Measurements from ENCODE around the gene DGUOK.
"Not testable (repeated sequence)": the region's sequence is repeated elsewhere in the genome, so short reads cannot be mapped to it uniquely, and the experiment has no call there.

DGUOK gene

GRCh38 chr2:73926493-73927327, at the start of gene DGUOK:
DGUOK (plus strand) TSS chr2:73926880; CDS start chr2:73926911, 31 bp downstream.
- peak within 1 kb of the TSS; percentile 95 for H3K27ac ChIP-seq
- no peaks in the 10 kb centered on the region for H3K9me3 ChIP-seq
- no peaks in the 10 kb centered on the region for H3K27me3 ChIP-seq
- H3K36me3 ChIP-seq, result peaks cover 4% of the 10 kb centered on the region
- H3K4me1 ChIP-seq (ENCODE audit: control insufficient read depth in 1 of 2, insufficient read depth in 1 of 2, low read depth in 1 of 2, low read length in 1 of 2), result peaks cover 67 to 75% of the 10 kb centered on the region in 2 experiments
- peak within 1 kb of the TSS; percentile 70 to 79 for H3K4me3 ChIP-seq (ENCODE audit: low read depth in 1 of 2, low read length in 1 of 2)
- TF ChIP-seq, protein P1, sequence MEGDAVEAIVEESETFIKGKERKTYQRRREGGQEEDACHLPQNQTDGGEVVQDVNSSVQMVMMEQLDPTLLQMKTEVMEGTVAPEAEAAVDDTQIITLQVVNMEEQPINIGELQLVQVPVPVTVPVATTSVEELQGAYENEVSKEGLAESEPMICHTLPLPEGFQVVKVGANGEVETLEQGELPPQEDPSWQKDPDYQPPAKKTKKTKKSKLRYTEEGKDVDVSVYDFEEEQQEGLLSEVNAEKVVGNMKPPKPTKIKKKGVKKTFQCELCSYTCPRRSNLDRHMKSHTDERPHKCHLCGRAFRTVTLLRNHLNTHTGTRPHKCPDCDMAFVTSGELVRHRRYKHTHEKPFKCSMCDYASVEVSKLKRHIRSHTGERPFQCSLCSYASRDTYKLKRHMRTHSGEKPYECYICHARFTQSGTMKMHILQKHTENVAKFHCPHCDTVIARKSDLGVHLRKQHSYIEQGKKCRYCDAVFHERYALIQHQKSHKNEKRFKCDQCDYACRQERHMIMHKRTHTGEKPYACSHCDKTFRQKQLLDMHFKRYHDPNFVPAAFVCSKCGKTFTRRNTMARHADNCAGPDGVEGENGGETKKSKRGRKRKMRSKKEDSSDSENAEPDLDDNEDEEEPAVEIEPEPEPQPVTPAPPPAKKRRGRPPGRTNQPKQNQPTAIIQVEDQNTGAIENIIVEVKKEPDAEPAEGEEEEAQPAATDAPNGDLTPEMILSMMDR (IDR thresholded peaks at IDR 0.05), result peak; percentile 36

DNA sequence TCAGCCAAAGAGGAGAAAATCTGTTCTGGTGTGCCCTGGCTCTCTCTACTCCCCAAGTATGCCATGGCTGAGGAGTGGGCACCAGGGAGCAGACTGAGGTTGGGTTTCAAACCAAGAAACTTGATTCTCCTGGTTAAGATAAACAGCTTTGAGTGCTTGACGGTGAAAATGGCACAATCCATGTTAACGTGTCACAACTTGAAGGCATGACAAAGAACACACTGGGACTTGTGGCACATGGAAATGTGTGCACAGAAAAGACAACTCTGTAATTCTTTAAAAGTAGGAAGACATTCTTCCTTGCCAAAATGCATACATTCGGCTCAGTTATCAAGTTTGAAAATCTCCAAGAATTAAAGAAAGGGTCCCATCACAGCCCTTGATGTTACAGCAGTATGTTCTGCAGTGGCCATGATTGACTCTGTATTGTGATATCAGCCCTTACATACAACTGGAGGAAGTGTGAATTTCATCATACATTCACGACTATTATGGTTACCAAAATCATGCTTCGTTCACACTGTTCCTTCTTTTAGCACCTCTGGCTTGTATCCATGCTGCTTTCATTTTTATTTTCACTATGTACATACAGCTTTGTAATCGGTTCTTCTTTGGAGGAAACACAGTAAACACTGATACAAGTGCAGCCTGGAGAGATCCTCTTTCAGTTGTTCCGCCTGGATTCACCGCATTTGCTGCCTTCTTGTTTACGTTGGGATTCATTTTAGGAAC, 49.4 kb upstream of the DGUOK start:
- H3K27ac ChIP-seq, result peak overlapping the region; percentile 66
- H3K36me3 ChIP-seq, result peaks cover 4% of the 10 kb centered on the region
- H3K27me3 ChIP-seq, result no peaks in the 10 kb centered on the region
- H3K9me3 ChIP-seq, result no peaks in the 10 kb centered on the region
- no peak overlapping the region for H3K4me3 ChIP-seq (ENCODE audit: low read depth in 1 of 2, low read length in 1 of 2)
- TF ChIP-seq, protein P1 (IDR thresholded peaks at IDR 0.05), result no peak
- peaks cover 9 to 12% of the 10 kb centered on the region in 2 experiments for H3K4me1 ChIP-seq (ENCODE audit: control insufficient read depth in 1 of 2, insufficient read depth in 1 of 2, low read depth in 1 of 2, low read length in 1 of 2)

- Histone ChIP-seq H3K4me1 (ENCODE audit: control insufficient read depth in 1 of 2, insufficient read depth in 1 of 2, low read depth in 1 of 2, low read length in 1 of 2) (peaks cover 9 to 12% of the 10 kb centered on the region in 2 experiments), H3K27ac (peak overlapping the region; percentile 66)
- not testable (repeated sequence) for H3K36me3 ChIP-seq; H3K27me3 ChIP-seq; H3K9me3 ChIP-seq; H3K4me3 ChIP-seq (ENCODE audit: low read depth in 1 of 2, low read length in 1 of 2)
These were observed 48.7 kb upstream of the DGUOK start for GRCh38 chr2:73877984-73878383.

DNA sequence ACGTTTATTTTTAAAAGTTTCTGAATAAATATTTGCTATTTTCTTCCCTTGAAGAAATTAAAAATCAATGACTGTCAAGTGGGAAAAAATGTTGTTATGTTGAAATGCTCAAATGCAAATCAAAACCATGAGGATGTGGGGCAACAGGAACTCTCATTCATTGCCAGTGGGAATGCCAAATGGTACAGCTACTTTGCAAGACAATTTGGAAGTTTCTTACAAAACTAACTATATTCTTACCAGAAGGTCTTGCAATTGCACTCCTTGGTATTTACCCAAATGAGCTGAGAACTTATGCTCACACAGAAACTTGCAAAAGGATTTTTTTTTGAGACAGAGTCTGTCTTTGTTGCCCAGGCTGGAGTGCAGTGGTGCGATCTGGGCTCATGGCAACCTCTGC, 41.3 kb upstream of the DGUOK start:
- H3K4me3 ChIP-seq (ENCODE audit: low read depth in 1 of 2, low read length in 1 of 2), result no peak overlapping the region
- H3K27ac ChIP-seq, result no peak overlapping the region
- H3K36me3 ChIP-seq, result no peaks in the 10 kb centered on the region
- H3K9me3 ChIP-seq, result no peaks in the 10 kb centered on the region
- peaks cover 5% of the 10 kb centered on the region for H3K27me3 ChIP-seq
- H3K4me1 ChIP-seq (ENCODE audit: control insufficient read depth in 1 of 2, insufficient read depth in 1 of 2, low read depth in 1 of 2, low read length in 1 of 2), result no peaks in the 10 kb centered on the region
- TF ChIP-seq, protein P1 (IDR thresholded peaks at IDR 0.05), result no peak

DNA sequence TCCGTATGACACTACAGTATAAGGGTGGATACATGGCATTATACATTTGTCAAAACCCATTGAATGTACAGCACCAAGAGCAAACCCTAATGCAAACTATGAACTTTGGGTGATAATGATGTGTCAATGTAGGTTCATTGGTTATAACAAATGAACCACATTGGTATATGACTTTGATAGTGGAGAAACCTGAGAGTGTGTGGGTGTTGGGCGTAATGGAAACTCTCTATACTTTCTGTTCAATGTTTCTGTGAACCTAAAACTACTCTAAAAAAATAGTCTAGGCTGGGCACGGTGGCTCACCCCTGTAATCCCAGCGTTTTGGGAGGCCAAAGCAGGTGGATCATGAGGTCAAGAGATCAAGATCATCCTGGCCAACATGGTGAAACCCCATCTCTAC, 40.3 kb upstream of the DGUOK start:
- no peaks in the 10 kb centered on the region for H3K9me3 ChIP-seq
- no peaks in the 10 kb centered on the region for H3K36me3 ChIP-seq
- no peak overlapping the region for H3K27ac ChIP-seq
- H3K4me3 ChIP-seq (ENCODE audit: low read depth in 1 of 2, low read length in 1 of 2), result no peak overlapping the region
- TF ChIP-seq, protein P1 (IDR thresholded peaks at IDR 0.05), result no peak
- peaks cover 5% of the 10 kb centered on the region for H3K27me3 ChIP-seq
- H3K4me1 ChIP-seq (ENCODE audit: control insufficient read depth in 1 of 2, insufficient read depth in 1 of 2, low read depth in 1 of 2, low read length in 1 of 2), result no peaks in the 10 kb centered on the region

DNA sequence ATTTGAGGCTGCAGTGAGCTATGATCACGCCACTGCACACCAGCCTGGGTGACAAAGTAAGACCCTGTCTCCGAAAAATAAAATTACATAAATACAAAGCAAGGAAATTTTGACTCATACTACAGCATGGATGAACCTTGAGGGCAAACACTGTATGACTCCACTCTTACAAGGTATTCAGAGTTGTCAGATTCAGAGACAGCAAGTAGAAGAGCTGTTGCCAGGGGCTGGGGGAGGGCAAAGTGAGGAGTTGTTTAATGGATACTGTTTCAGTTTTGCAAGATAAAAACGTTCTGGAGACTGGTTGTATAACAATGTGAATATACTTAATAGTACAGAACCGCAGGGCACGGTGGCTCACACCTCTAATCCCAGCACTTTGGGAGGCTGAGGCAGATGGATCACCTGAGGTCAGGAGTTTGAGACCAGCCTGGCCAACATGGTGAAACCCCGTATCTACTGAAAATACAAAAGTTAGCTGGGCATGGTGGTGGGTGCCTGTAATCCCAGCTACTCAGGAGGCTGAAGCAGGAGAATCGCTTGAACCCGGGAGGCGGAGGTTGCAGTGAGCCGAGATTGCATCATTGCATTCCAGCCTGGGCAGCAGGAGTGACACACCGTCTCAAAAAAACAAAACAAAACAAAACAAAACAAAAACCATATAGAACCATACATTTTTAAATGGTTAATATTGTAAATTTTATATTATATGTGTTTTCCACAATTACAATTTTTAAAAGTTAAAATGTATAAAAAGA, 38.9 kb upstream of the DGUOK start:
- H3K4me1 ChIP-seq (ENCODE audit: control insufficient read depth in 1 of 2, insufficient read depth in 1 of 2, low read depth in 1 of 2, low read length in 1 of 2); H3K27ac ChIP-seq; H3K36me3 ChIP-seq; H3K9me3 ChIP-seq; H3K4me3 ChIP-seq (ENCODE audit: low read depth in 1 of 2, low read length in 1 of 2); H3K27me3 ChIP-seq: not testable (repeated sequence)
